ENCODE data around the gene RSPH6A.

DNA sequence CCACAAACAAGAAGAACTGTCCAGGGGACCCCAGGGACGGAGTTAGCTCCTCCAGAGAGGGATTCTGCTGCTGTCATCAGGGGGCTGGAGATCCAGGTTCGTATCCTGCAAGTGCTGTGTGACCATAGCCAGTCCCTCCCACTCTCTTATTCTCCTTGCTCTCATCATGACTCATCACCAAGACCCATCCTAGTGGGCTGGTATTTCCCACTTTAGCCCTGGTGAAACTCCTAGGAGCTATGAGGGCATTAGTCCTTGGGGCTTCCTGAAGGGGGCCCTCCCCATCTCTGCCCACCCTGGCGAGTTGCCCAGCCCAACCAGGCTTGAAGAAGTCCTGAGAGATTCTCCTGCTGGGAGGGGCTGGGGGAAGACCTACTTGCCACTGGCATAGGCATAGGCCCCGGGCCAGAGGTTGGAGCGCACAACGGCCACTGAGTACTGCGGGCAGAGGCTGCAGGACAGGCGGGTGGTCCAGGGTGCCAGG, 15.0 kb downstream of the RSPH6A start:
- TF ChIP-seq, protein P1, sequence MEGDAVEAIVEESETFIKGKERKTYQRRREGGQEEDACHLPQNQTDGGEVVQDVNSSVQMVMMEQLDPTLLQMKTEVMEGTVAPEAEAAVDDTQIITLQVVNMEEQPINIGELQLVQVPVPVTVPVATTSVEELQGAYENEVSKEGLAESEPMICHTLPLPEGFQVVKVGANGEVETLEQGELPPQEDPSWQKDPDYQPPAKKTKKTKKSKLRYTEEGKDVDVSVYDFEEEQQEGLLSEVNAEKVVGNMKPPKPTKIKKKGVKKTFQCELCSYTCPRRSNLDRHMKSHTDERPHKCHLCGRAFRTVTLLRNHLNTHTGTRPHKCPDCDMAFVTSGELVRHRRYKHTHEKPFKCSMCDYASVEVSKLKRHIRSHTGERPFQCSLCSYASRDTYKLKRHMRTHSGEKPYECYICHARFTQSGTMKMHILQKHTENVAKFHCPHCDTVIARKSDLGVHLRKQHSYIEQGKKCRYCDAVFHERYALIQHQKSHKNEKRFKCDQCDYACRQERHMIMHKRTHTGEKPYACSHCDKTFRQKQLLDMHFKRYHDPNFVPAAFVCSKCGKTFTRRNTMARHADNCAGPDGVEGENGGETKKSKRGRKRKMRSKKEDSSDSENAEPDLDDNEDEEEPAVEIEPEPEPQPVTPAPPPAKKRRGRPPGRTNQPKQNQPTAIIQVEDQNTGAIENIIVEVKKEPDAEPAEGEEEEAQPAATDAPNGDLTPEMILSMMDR (IDR thresholded peaks at IDR 0.05) = no peak
- no peak for TF ChIP-seq POLR2AphosphoS5 (IDR thresholded peaks at IDR 0.05)

Measured in prostate gland (tissue), 2 donors.